HG02840 (cell line): ENCODE results near the gene TPRX2.
"Not testable (repeated sequence)": the region's sequence is repeated elsewhere in the genome, so short reads cannot be mapped to it uniquely, and the experiment has no call there.

ENCODE experiments used
- ATAC-seq: cut with Tn5 transposase; IDR thresholded peaks from one replicate; pipeline ENCODE4 v1.9.1; 2021; ENCODE audit warnings: mild to moderate bottlenecking, moderate library complexity, moderate number of reproducible peaks; ENCODE audit not compliant: unreplicated experiment, low FRiP score

The TPRX2 gene

DNA sequence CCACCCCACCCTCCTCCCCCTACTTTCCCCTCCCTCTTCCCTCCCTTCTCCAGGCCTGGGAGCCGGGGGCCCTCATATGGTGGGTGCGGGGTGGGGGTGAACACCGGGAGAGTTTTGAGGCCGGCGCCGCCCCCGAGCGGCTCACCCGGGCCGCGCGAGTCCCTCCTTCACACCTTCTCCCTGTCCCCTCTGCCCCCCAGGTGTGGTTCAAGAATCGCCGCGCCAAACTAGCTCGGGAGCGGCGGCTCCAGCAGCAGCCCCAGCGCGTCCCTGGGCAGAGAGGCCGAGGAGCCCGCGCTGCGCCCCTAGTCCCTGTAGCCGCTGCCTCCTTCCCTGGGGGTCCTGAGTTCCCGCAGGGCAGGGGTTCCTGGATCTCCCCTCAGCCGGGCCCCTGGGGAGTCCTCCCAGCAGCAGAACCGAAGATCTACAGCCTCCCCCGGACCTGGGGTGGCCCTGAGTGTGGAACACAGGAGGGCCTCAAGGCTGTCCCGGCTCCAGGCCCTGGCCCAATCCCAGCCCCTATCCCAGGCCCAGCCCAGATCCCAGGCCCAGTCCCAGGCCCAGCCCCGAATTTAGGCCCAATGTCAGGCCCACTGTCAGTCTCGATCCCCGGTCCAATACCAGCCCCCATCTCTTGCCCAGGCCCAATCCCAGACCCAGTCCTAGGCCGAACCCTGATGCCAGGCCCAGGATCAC, 1.7 kb downstream of the TPRX2 start:
- no peak for ATAC-seq

DNA sequence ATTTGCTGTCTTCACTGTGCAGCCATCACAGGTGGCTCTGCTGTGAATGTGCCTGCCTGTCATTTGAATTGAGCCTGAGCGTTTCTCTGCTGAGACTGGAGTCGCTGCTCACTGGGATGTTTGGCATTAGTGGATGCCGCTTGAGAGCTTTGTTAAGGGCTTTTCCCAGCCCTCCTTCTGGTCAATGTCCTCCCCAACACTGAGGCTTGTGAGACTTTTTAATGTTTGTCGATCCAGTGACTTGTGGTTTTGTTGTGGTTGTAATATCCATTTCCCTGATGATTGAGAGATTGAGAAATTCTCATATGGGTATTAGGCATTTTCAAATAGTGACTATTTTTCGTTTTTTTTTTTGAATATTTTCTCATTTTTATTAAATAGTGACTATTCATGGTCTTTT, 2.6 kb downstream of the TPRX2 start:
- no peak for ATAC-seq

- no peak for ATAC-seq
Observed at GRCh38 chr19:47863514-47863936, 4.5 kb downstream of the TPRX2 start.

GRCh38 chr19:47865166-47865565, 6.1 kb downstream of the TPRX2 start:
- no peak for ATAC-seq

DNA sequence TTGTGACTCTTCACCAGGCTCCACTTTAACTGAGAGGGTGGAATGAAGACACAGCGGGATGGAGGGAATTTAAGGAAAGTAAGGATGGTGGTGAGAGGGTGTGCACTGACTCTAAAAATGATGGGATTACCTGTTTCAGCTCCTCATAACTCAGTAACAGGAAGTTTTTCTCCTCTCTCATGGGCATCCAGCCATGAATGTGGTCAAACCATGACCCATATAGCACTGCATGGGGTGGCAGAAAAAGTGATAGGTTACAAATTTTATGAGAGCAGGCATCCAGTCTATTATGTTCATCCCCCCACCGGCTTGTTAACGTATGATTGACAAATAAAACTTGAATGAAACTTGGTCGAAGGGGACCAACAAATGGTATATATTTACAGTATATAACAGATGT, 19.9 kb downstream of the TPRX2 start:
- ATAC-seq = no peak

- ATAC-seq = not testable (repeated sequence)
Observed at GRCh38 chr19:47879385-47879784, 20.4 kb downstream of the TPRX2 start.

DNA sequence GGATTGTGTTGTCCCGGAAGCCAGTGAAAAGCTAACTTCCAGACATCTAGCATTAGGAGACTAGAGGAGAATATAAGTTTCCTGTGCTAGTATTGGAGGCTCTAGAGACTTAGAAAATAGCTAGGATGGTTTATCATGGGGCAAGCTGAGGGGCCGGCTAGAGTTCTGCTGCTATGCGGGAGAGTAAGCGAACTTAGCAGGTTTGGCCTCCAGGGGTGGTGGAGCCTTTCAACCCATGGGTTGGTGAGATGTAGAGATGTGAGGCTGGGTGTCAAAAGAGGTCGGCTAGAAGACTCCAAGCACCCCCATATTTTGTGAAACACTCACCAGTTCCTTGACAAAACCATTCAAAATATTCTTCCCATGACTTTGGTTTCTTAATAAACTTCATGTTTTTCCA, 22.7 kb downstream of the TPRX2 start:
- no peak for ATAC-seq

DNA sequence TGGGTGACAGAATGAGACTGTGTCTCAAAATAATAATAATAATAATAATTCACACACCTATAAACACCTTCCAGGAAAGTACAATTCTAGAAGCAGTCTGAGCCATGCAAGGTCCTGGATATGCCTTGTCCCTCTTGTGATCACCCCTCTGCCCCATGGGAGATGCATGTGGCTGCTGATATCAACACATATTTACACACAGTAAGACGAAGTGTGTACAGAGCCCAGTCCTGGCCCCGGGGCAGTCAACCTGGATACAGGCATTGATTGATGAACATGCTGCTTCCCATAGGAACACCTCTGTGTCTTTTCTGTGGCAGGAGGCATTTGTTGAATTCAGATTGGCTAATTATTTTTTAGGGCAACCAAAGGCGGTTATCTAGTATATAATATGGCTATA, 23.9 kb downstream of the TPRX2 start:
- ATAC-seq = no peak

DNA sequence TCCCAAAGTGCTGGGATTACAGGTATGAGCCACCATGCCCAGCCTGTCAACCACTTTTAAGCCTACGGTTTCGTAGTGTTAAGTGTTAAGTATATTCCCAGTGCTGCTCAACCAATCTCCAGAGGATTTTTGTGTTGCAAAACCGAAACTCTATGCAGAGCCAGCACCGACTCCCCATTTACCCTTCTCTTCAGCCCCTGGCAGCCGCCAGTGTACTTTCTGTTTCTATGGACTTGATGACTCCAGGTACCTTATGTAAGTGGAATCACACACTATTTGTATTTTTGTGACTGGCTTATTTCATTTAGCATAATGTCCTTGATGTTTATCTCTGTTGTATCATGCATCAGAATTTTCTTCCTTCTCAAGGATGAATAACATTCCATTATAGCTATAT, 26.0 kb downstream of the TPRX2 start:
- ATAC-seq = no peak

- ATAC-seq = no peak
Observed at GRCh38 chr19:47886010-47886559, 27.1 kb downstream of the TPRX2 start, which contains the start of gene SULT2A1. Gene SULT2A1, minus strand, starts transcription at chr19:47886315. Its CDS starts 58 bp downstream, at chr19:47886257.

GRCh38 chr19:47890865-47891621, 32.0 kb downstream of the TPRX2 start:
- no peak for ATAC-seq

- no peak for ATAC-seq
Observed at GRCh38 chr19:47891622-47891922, 32.5 kb downstream of the TPRX2 start.

- ATAC-seq = no peak
Observed at GRCh38 chr19:47891923-47892666, 33.1 kb downstream of the TPRX2 start.

DNA sequence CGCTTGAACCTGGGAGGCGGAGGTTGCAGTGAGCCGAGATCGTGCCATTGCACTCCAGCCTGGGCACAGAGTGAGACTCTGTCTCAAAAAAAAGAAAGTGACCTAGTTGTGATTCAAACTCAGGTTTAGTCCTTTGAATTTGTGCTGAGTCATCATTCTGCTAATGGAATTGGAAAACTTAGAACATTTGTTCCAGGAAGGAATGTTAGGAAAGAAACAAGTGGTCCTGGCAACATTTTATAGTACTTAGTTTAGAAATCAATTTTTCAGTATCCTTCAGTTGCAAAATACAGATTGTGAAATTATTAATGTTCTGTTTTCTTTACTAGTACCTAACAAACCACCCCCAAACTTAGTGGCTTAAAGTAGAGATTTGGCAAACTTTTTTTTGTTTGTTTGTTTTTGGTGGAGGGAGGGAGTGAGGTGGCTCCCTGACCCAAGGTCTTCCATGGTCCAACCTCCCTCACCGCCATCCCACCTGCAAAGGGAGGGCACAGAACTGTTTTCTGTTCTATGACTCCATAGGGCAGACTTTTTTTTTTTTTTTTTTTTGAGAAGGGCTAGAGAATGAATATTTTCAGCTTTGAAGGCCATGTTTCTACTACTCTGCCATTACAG, 36.2 kb downstream of the TPRX2 start:
- ATAC-seq = no peak

GRCh38 chr19:47896019-47896418, 37.0 kb downstream of the TPRX2 start:
- no peak for ATAC-seq

- ATAC-seq = no peak
Observed at GRCh38 chr19:47896773-47897172, 37.7 kb downstream of the TPRX2 start.

DNA sequence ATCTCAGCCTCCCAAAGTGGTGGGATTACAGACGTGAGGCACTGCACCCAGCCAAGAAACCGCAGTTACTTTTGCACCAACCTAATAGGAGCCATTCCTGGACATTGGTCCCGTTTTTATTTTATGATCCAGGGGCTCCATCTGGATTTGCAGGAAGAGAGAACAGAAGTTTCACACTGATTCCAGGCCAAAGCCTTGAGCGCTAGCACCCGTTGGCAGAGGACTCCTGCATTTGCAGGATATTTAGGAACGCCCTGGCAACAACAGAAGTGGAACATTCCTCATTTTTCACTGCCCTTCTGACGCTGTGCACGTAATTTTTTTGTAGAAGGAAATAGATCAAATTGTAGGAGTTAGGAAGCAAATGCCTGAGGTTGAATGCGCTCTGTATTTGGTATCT, 38.8 kb downstream of the TPRX2 start:
- ATAC-seq = no peak

- no peak for ATAC-seq
Observed at GRCh38 chr19:47899335-47899734, 40.3 kb downstream of the TPRX2 start.

DNA sequence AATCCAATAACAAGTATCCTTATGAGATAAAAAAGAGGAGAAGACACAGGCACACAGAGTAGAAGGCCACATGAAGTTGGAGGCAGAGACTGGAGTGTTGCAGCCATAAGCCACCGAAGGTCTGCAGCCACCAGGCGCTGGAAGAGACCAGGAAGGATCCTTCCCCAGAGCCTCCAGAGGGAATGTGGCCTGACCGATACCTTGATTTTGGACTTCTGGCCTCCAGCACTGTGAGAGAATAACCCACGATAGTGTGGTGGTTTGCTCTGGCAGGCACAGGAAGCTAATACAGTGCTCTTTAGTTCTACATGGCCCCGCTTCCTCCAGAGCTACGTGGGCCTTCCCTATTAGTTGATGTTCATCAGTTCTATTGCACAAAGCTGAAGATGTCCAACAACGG, 42.3 kb downstream of the TPRX2 start:
- no peak for ATAC-seq

DNA sequence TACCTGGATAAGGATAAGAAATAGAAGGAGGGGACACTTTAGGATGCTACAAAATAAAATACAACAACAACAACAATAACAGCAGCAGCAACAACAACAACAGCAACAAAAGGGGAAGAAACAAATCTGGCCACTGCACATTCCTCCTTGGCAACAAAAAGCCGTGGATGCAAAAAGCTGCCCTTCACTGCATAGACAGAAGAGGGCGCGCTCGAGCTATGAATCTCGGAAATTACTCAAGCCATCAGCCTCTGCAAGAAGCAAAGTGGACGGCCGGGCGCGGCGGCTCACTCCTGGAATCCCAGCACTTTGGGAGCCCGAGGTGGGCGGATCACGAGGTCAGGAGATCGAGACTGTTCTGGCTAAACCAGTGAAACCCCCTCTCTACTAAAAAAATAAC, 50.3 kb downstream of the TPRX2 start:
- ATAC-seq = not testable (repeated sequence)

GRCh38 chr19:47910191-47910590, 51.2 kb downstream of the TPRX2 start:
- not testable (repeated sequence) for ATAC-seq
